Kidney (tissue), 22 donors: ENCODE data around the gene JPT2. TPM values are rescaled to one million over a fixed set of nuclear protein-coding genes. Genes with fewer than 3 reads are reported as not detected.

Experiments used
- DNase-seq, 5 donors: peaks; one replicate each; pipeline ENCODE4 v3.0.0-alpha.2; 2013 to 2020
- FAIRE-seq: peaks from 2 replicates; lab custom pipeline; 2012; peaks lifted over from hg19 to GRCh38; lab: Jason Lieb, UNC
- H3K27ac ChIP-seq, 2 donors: one replicate each; pipeline ENCODE4 v1.7.0; 2013; ENCODE audit warnings: low read depth in 2 of 2, low read length in 2 of 2, inconsistent platforms in 1 of 2
- H3K27me3 ChIP-seq: one replicate; pipeline ENCODE4 v1.7.1; 2013; ENCODE audit warnings: low read length, inconsistent platforms; ENCODE audit not compliant: control insufficient read depth, insufficient read depth
- H3K36me3 ChIP-seq, 3 donors: one replicate each; pipeline versions ENCODE4 v1.7.0 to v1.7.1; 2013; ENCODE audit warnings: low read length in 3 of 3, control low read depth in 1 of 3, inconsistent platforms in 1 of 3; ENCODE audit not compliant: insufficient read depth in 3 of 3, control insufficient read depth in 2 of 3
- H3K4me1 ChIP-seq, 3 donors: one replicate each; pipeline versions ENCODE4 v1.7.0 to v1.7.1; 2013; ENCODE audit warnings: low read length in 3 of 3, inconsistent platforms in 1 of 3, low read depth in 1 of 3; ENCODE audit not compliant: control insufficient read depth in 2 of 3, insufficient read depth in 2 of 3
- H3K4me3 ChIP-seq, 3 donors: one replicate each; pipeline versions ENCODE4 v1.7.0 to v1.8.1; 2013; ENCODE audit warnings: low read length in 3 of 3, control low read depth in 1 of 3, inconsistent platforms in 1 of 3
- H3K9ac ChIP-seq, 3 donors: one replicate each; pipeline versions ENCODE4 v1.7.0 to v1.7.1; 2013; ENCODE audit warnings: low read length in 3 of 3, control low read depth in 1 of 3, inconsistent platforms in 1 of 3
- H3K9me3 ChIP-seq, 3 donors: one replicate each; pipeline versions ENCODE4 v1.7.0 to v1.7.1; 2013; ENCODE audit warnings: low read length in 3 of 3, control low read depth in 1 of 3, inconsistent platforms in 1 of 3; ENCODE audit not compliant: control insufficient read depth in 2 of 3, insufficient read depth in 1 of 3
- intact Hi-C: fragments of 100-400 bp; cut with DNase I; formaldehyde crosslinking; loops from one replicate; pipeline ENCODE4 v1.11.1; 2022
- long read RNA-seq, 10 donors: library from polyadenylated mRNA in 1 of 10; unstranded in 1 of 10; transcript quantifications; one replicate each; pipeline ENCODE4 v2.0.0 and lab custom pipeline, GENCODE V29; 2021 to 2026
- polyA plus RNA-seq: library from polyadenylated mRNA; stranded (reverse); fragments of 350-450 nt; fragmentation: Illumina TruSeq; extraction: RNeasy Lipid Tissue Mini Kit (QIAGEN cat#74804); gene quantifications from one replicate; pipeline ENCODE4 v1.2.3, GENCODE V29; 2014; ENCODE audit warnings: low read depth, low replicate concordance; ENCODE audit not compliant: insufficient read depth
- total RNA-seq: library from RNA; stranded (reverse); fragmentation: NEBNext Ultra II Directional; extraction: Animal tissue kit (Norgen Biotek cat#: 25700); gene quantifications from one replicate; pipeline ENCODE4 v1.2.1, GENCODE V29; 2021
- TF ChIP-seq, protein P1 (sequence below): IDR thresholded peaks from 3 replicates; pipeline ENCODE4 v1.5.1; 2012; ENCODE audit warnings: mild to moderate bottlenecking, moderate library complexity, borderline replicate concordance; ENCODE audit not compliant: insufficient read depth; ENCODE audit errors: extremely low read depth
- donor health status: control.
- donor health status: control.
- donor health status: control.
- donor health status: control.
- donor health status: control.
- donor health status: DM: yes; HTN: yes; CAD: no.
- donor health status: Normal renal cell carcinoma (clear cell type).

Gene JPT2, protein sequence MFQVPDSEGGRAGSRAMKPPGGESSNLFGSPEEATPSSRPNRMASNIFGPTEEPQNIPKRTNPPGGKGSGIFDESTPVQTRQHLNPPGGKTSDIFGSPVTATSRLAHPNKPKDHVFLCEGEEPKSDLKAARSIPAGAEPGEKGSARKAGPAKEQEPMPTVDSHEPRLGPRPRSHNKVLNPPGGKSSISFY
- total RNA-seq (89.3 TPM), polyA plus RNA-seq (32.8 TPM)
- long read RNA-seq, donor 1, transcript JPT2-201 (5 exons, 3,718 nt): major isoform, 15 of 21 reads
- long read RNA-seq, donor 1, partial matches to known transcripts: 0 of 21 reads
- long read RNA-seq, donor 1, other reads (novel, unspliced or antisense): 0 of 21 reads
- long read RNA-seq, donor 2, transcript JPT2-201 (5 exons, 3,718 nt): major isoform, 20 of 28 reads
- long read RNA-seq, donor 2, partial matches to known transcripts: 5 of 28 reads
- long read RNA-seq, donor 2, other reads (novel, unspliced or antisense): 0 of 28 reads
- long read RNA-seq, donor 3, transcript JPT2-201 (5 exons, 3,718 nt): major isoform, 24 of 31 reads
- long read RNA-seq, donor 3, partial matches to known transcripts: 0 of 31 reads
- long read RNA-seq, donor 3, other reads (novel, unspliced or antisense): 0 of 31 reads
- long read RNA-seq, donor 4, transcript JPT2-201 (5 exons, 3,718 nt): major isoform, 18 of 23 reads
- long read RNA-seq, donor 4, partial matches to known transcripts: 0 of 23 reads
- long read RNA-seq, donor 4, other reads (novel, unspliced or antisense): 0 of 23 reads
- long read RNA-seq, donor 5, partial matches to known transcripts: 0 of 2 reads
- long read RNA-seq, donor 5, other reads (novel, unspliced or antisense): 0 of 2 reads
- long read RNA-seq, donor 6, transcript JPT2-201 (5 exons, 3,718 nt): major isoform, 10 of 10 reads
- long read RNA-seq, donor 6, partial matches to known transcripts: 0 of 10 reads
- long read RNA-seq, donor 6, other reads (novel, unspliced or antisense): 0 of 10 reads
- long read RNA-seq, donor 7, transcript JPT2-201 (5 exons, 3,718 nt): major isoform, 14 of 41 reads
- long read RNA-seq, donor 7, partial matches to known transcripts: 1 of 41 reads
- long read RNA-seq, donor 7, other reads (novel, unspliced or antisense): 26 of 41 reads
- long read RNA-seq, donor 8, transcript JPT2-201 (5 exons, 3,718 nt): major isoform, 22 of 25 reads
- long read RNA-seq, donor 8, partial matches to known transcripts: 0 of 25 reads
- long read RNA-seq, donor 8, other reads (novel, unspliced or antisense): 0 of 25 reads
- long read RNA-seq, donor 9, transcript JPT2-201 (5 exons, 3,718 nt): major isoform, 7 of 14 reads
- long read RNA-seq, donor 9, partial matches to known transcripts: 0 of 14 reads
- long read RNA-seq, donor 9, other reads (novel, unspliced or antisense): 0 of 14 reads
- long read RNA-seq, donor 10, transcript JPT2-201 (5 exons, 3,718 nt): major isoform, 16 of 20 reads
- long read RNA-seq, donor 10, partial matches to known transcripts: 0 of 20 reads
- long read RNA-seq, donor 10, other reads (novel, unspliced or antisense): 0 of 20 reads

- no peak for FAIRE-seq
- H3K4me1 ChIP-seq: peaks cover 0 to 4% (median 0%) of the 10 kb centered on the region in 3 donors
- peaks cover 2 to 19% (median 12%) of the 10 kb centered on the region in 3 donors for H3K36me3 ChIP-seq
- DNase-seq: peak; percentile 96 to 99 (median 98)
- intact Hi-C loops: no loop called here
- TF ChIP-seq, protein P1, sequence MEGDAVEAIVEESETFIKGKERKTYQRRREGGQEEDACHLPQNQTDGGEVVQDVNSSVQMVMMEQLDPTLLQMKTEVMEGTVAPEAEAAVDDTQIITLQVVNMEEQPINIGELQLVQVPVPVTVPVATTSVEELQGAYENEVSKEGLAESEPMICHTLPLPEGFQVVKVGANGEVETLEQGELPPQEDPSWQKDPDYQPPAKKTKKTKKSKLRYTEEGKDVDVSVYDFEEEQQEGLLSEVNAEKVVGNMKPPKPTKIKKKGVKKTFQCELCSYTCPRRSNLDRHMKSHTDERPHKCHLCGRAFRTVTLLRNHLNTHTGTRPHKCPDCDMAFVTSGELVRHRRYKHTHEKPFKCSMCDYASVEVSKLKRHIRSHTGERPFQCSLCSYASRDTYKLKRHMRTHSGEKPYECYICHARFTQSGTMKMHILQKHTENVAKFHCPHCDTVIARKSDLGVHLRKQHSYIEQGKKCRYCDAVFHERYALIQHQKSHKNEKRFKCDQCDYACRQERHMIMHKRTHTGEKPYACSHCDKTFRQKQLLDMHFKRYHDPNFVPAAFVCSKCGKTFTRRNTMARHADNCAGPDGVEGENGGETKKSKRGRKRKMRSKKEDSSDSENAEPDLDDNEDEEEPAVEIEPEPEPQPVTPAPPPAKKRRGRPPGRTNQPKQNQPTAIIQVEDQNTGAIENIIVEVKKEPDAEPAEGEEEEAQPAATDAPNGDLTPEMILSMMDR: peak; percentile 0
- peak within 1 kb of the TSS in 1 of 2 donors; percentile 57 for H3K27ac ChIP-seq
- H3K27me3 ChIP-seq: no peaks in the 10 kb centered on the region
- no peaks in the 10 kb centered on the region for H3K9me3 ChIP-seq
- H3K4me3 ChIP-seq: peak within 1 kb of the TSS; percentile 61 to 76 (median 70)
- H3K9ac ChIP-seq: peak within 1 kb of the TSS; percentile 15 to 90 (median 54)
Measured at GRCh38 chr16:1677942-1678499, at the start of gene JPT2. TSS of gene JPT2 (plus strand) at chr16:1678279. CDS start at chr16:1678313, 34 bp downstream.

DNA sequence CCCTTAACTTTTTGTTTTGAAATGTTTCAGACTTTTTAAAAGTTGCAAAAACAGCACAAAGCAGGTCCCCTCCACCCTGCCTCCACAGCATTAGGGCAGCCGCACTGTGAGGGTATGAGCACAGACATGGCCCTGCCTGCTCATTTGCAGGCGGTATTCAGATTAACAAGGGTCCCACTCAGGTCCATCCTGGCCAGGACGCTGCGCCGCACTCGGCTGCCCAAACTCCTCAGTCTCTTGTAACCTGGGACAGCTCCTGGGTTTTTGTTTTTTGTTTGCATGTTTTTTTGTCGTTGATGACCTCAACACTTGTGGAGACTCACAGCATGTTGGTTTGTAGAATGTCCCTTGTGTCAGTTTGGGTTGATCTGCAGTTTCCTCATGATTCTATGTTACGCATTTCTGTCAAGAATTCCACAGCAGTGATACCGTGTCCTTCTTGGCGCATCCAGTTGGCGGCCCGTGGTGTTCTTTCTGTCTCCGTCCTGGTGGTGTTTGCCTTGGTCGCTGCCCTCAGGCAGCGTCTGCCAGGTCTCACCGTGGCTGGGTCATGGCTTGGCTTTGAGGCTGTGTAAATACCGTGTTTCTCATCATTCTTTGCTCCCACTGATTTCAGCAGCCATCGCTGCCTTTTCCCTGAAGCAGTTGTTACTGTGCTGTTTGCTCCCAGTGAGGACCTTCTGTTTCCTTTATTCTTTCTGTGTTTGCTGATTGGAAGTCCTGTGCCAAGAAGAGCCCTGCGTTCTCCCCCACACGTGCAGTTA is 47.4 kb upstream of the JPT2 start:
- no peaks in the 10 kb centered on the region for H3K27me3 ChIP-seq

More for the DNA sequence above, 47.4 kb upstream of the JPT2 start:
- intact Hi-C loops: no loop called here
- FAIRE-seq: no peak
- TF ChIP-seq, protein P1: no peak
- H3K4me1 ChIP-seq: peaks cover 0 to 4% (median 0%) of the 10 kb centered on the region in 3 donors
- H3K36me3 ChIP-seq: peaks cover 0 to 47% (median 26%) of the 10 kb centered on the region in 3 donors
- H3K27ac ChIP-seq: no peak overlapping the region
- no peak for DNase-seq
- no peaks in the 10 kb centered on the region for H3K9me3 ChIP-seq
- no peak overlapping the region for H3K4me3 ChIP-seq
- no peak overlapping the region for H3K9ac ChIP-seq
